Endothelial cell of umbilical vein (primary cell): ENCODE results near the gene OR1E1. TPM values are rescaled to one million over a fixed set of nuclear protein-coding genes. Genes with fewer than 3 reads are reported as not detected.
"Not testable (repeated sequence)": the region's sequence is repeated elsewhere in the genome, so short reads cannot be mapped to it uniquely, and the experiment has no call there.

ENCODE experiments used
- BruUV-seq: library from RNA; stranded (reverse); fragments of 400-500 nt; replicated peaks from 2 replicates; lab custom pipeline; 2021; lab: Mats Ljungman, UMichigan
- CTCF ChIA-PET: fragments of 300-600, 350-600 bp; sonication (Branson Sonifier 250); formaldehyde crosslinking; loops from one replicate; lab custom pipeline; 2021; ENCODE audit warnings: antibody characterized with exemption, inconsistent platforms; lab: Charles Lee
- POLR2A ChIA-PET: fragments of 300-600, 350-600 bp; sonication (Branson Sonifier 250); formaldehyde crosslinking; loops from one replicate; lab custom pipeline; 2021; ENCODE audit warnings: antibody characterized with exemption, inconsistent platforms; lab: Charles Lee
- DNase-seq: peaks from one replicate; pipeline ENCODE4 v3.0.0-alpha.2; 2011; ENCODE audit warnings: low read depth, low spot score
- FAIRE-seq: peaks from 2 replicates; lab custom pipeline; 2011; peaks lifted over from hg19 to GRCh38; lab: Jason Lieb, UNC
- H2AFZ ChIP-seq: 2 replicates; pipeline ENCODE4 v1.6.0; 2012; ENCODE audit warnings: low read depth, low read length, control low read depth, inconsistent platforms
- H3K27ac ChIP-seq: 2 replicates; pipeline ENCODE4 v1.5.1; 2011; ENCODE audit warnings: low read depth, mild to moderate bottlenecking, control low read depth, low read length, moderate library complexity; ENCODE audit not compliant: insufficient read depth
- H3K27me3 ChIP-seq, 2 experiments: 2 replicates each; pipeline versions ENCODE4 v1.6.0 to v1.6.1; 2011; ENCODE audit warnings: low read length in 2 of 2, mixed read lengths in 1 of 2; ENCODE audit not compliant: control insufficient read depth in 2 of 2, insufficient read depth in 2 of 2
- H3K36me3 ChIP-seq, 2 experiments: 2 replicates in 1 of 2; 3 replicates in 1 of 2; pipeline ENCODE4 v1.5.1; 2011; ENCODE audit warnings: low read length in 2 of 2, mild to moderate bottlenecking in 1 of 2, moderate library complexity in 1 of 2; ENCODE audit not compliant: control insufficient read depth in 2 of 2, insufficient read depth in 2 of 2; ENCODE audit errors: extremely low read depth in 1 of 2
- H3K4me1 ChIP-seq: 3 replicates; pipeline ENCODE4 v1.5.1; 2011; ENCODE audit warnings: mild to moderate bottlenecking, low read length; ENCODE audit not compliant: control insufficient read depth, insufficient read depth; ENCODE audit errors: extremely low read depth
- H3K4me2 ChIP-seq: 2 replicates; pipeline ENCODE4 v1.6.1; 2011; ENCODE audit warnings: low read length, control low read depth, mixed read lengths; ENCODE audit not compliant: insufficient read depth
- H3K4me3 ChIP-seq, 3 experiments: fragments of 200-600 bp in 1 of 3; sonication (generic), shearing (Covaris generic) in 1 of 3; replicated peaks in 1 of 3; 2 replicates each; pipeline ENCODE4 v1.5.1; 2011 to 2016; ENCODE audit warnings: control low read depth in 3 of 3, low read length in 3 of 3, mild to moderate bottlenecking in 2 of 3, inconsistent platforms in 1 of 3, low read depth in 1 of 3, moderate library complexity in 1 of 3; ENCODE audit not compliant: insufficient read depth in 1 of 3
- H3K79me2 ChIP-seq: 2 replicates; pipeline ENCODE4 v1.6.0; 2012; ENCODE audit warnings: low read length, inconsistent platforms; ENCODE audit not compliant: control insufficient read depth, insufficient read depth
- H3K9ac ChIP-seq: replicated peaks from 2 replicates; pipeline ENCODE3; 2011; ENCODE audit warnings: low read length, control low read depth; ENCODE audit not compliant: insufficient read depth; ENCODE audit errors: extremely low read depth
- H3K9me1 ChIP-seq: replicated peaks from 3 replicates; pipeline ENCODE4 v1.6.0; 2011; ENCODE audit warnings: mild to moderate bottlenecking, low read length; ENCODE audit not compliant: control insufficient read depth, insufficient read depth; ENCODE audit errors: extremely low read depth
- H3K9me3 ChIP-seq: replicated peaks from 2 replicates; pipeline ENCODE4 v1.5.1; 2012; ENCODE audit warnings: low read length, inconsistent platforms; ENCODE audit not compliant: control insufficient read depth, insufficient read depth
- H4K20me1 ChIP-seq: replicated peaks from 2 replicates; pipeline ENCODE3; 2011; ENCODE audit warnings: mild to moderate bottlenecking, low read length; ENCODE audit not compliant: control insufficient read depth, insufficient read depth; ENCODE audit errors: extremely low read depth
- CTCF ChIP-seq, 2 donors: IDR thresholded peaks; 1 replicate in 1 of 2; 2 replicates in 1 of 2; pipeline ENCODE4 v1.5.1; 2011; ENCODE audit warnings: low read length in 2 of 2, mild to moderate bottlenecking in 2 of 2, moderate library complexity in 2 of 2, control low read depth in 1 of 2, inconsistent platforms in 1 of 2, low read depth in 1 of 2; ENCODE audit not compliant: insufficient read depth in 1 of 2; ENCODE audit errors: extremely low read depth in 1 of 2
- EZH2 ChIP-seq: IDR thresholded peaks from 2 replicates; pipeline ENCODE4 v1.6.1; 2012; ENCODE audit warnings: borderline replicate concordance, low read depth, mild to moderate bottlenecking, moderate library complexity, low read length, inconsistent platforms; ENCODE audit not compliant: severe bottlenecking
- FOS ChIP-seq: IDR thresholded peaks from 2 replicates; pipeline ENCODE4 v1.6.1; 2011; ENCODE audit warnings: mild to moderate bottlenecking, low read length, moderate library complexity, borderline replicate concordance; ENCODE audit not compliant: insufficient read depth
- GATA2 ChIP-seq: IDR thresholded peaks from 2 replicates; pipeline ENCODE4 v1.7.0; 2011; ENCODE audit warnings: low read depth, mild to moderate bottlenecking, moderate library complexity, mixed read lengths, low read length; ENCODE audit not compliant: insufficient read length, insufficient read depth
- JUN ChIP-seq: IDR thresholded peaks from 2 replicates; pipeline ENCODE4 v1.6.1; 2011; ENCODE audit warnings: borderline replicate concordance, low read depth; ENCODE audit not compliant: insufficient read length, insufficient read depth
- MAX ChIP-seq: IDR thresholded peaks from 2 replicates; pipeline ENCODE4 v1.6.1; 2011; ENCODE audit not compliant: insufficient read depth, insufficient read length
- MYC ChIP-seq: IDR thresholded peaks from one replicate; pipeline ENCODE4 v1.6.1; 2011; ENCODE audit warnings: mild to moderate bottlenecking, low read depth, low read length
- POLR2A ChIP-seq: IDR thresholded peaks from 2 replicates; pipeline ENCODE4 v1.6.1; 2012; ENCODE audit warnings: low read depth, mild to moderate bottlenecking, control low read depth, low read length
- POLR2AphosphoS5 ChIP-seq: IDR thresholded peaks from 2 replicates; pipeline ENCODE4 v1.6.1; 2012; ENCODE audit warnings: low read depth, mild to moderate bottlenecking, control low read depth, low read length, moderate library complexity; ENCODE audit not compliant: insufficient read depth
- dilution Hi-C: fragments of 300-500 bp; cut with MboI; formaldehyde crosslinking; loops from one replicate; pipeline ENCODE4 v1.15.0; 2019; ENCODE audit warnings: low sequenced_read_pairs; ENCODE audit not compliant: extremely low pct_ligation_motif_present
- intact Hi-C: fragments of 100-400 bp; cut with micrococcal nuclease; formaldehyde crosslinking; loops from one replicate; pipeline ENCODE4 v1.10.0; 2022
- polyA plus RNA-seq, 4 experiments: library from polyadenylated mRNA; depleted of rRNA in 3 of 4; stranded (reverse) in 3 of 4; unstranded in 1 of 4; fragments of >200 nt; gene quantifications; 2 replicates each; pipeline versions ENCODE4 v1.2.1 to v1.2.3, GENCODE V29; 2011 to 2012; ENCODE audit warnings: missing spikeins in 1 of 4
- total RNA-seq: library from RNA; stranded (reverse); gene quantifications from 2 replicates; pipeline ENCODE4 v1.2.3, GENCODE V29; 2021

OR1E1 gene
- total and polyA plus RNA-seq, 2 donors (not counting 3 experiments of a cell fraction or from before 2014, with no cell fraction given): 0.06 TPM; not detected in 1

- ChIA-PET POLR2A (no interaction called here), CTCF (no interaction called here)
- no peaks in the 10 kb centered on the region for H3K9me1 ChIP-seq
- H3K27me3 ChIP-seq: no peaks in the 10 kb centered on the region
- H3K4me3 ChIP-seq: no peak overlapping the region
- intact Hi-C loops (no loop called here), dilution Hi-C loops (no loop called here)
- no peaks in the 10 kb centered on the region for H3K9me3 ChIP-seq
- no TSS peak for BruUV-seq
- H2AFZ ChIP-seq: no peak overlapping the region
- DNase-seq (no peak), FAIRE-seq (no peak)
- no peak overlapping the region for H3K9ac ChIP-seq
- H3K4me2 ChIP-seq: no peak overlapping the region
- no peaks in the 10 kb centered on the region for H3K4me1 ChIP-seq
- H3K79me2 ChIP-seq: no peaks in the 10 kb centered on the region
- no peak for TF ChIP-seq MYC
- no peak for TF ChIP-seq GATA2
- TF ChIP-seq POLR2AphosphoS5: no peak
- no peak for TF ChIP-seq POLR2A
- TF ChIP-seq FOS: no peak
- no peak for TF ChIP-seq EZH2
- TF ChIP-seq MAX: no peak
- no peak for TF ChIP-seq CTCF (IDR thresholded peaks at IDR 0.05; ENCODE audit: extremely low read depth in 1 of 2, insufficient read depth in 1 of 2, low read depth in 1 of 2, low read length in 2 of 2)
- TF ChIP-seq JUN: no peak
- H3K36me3 ChIP-seq: no peaks in the 10 kb centered on the region
- H3K27ac ChIP-seq: no peak overlapping the region
- H4K20me1 ChIP-seq: no peaks in the 10 kb centered on the region
Measured at GRCh38 chr17:3415610-3416009, 17.4 kb upstream of the OR1E1 start.

GRCh38 chr17:3412216-3412615, 14.0 kb upstream of the OR1E1 start:
- H3K4me2 ChIP-seq, H3K4me3 ChIP-seq, H3K27me3 ChIP-seq, dilution Hi-C loops, H3K9ac ChIP-seq, DNase-seq, H3K9me3 ChIP-seq, CTCF ChIA-PET, H3K27ac ChIP-seq, H3K9me1 ChIP-seq, FAIRE-seq, H3K36me3 ChIP-seq, H3K79me2 ChIP-seq, H4K20me1 ChIP-seq, POLR2A ChIA-PET, BruUV-seq, intact Hi-C loops, H2AFZ ChIP-seq, H3K4me1 ChIP-seq: not testable (repeated sequence)
